ENCODE measurements around the gene CALD1. TPM values are rescaled to one million over a fixed set of nuclear protein-coding genes. Genes with fewer than 3 reads are reported as not detected.

The CALD1 gene
- polyA plus RNA-seq, 1 donor (not counting 4 experiments of a cell fraction or from before 2014, with no cell fraction given), result 229 TPM

DNA sequence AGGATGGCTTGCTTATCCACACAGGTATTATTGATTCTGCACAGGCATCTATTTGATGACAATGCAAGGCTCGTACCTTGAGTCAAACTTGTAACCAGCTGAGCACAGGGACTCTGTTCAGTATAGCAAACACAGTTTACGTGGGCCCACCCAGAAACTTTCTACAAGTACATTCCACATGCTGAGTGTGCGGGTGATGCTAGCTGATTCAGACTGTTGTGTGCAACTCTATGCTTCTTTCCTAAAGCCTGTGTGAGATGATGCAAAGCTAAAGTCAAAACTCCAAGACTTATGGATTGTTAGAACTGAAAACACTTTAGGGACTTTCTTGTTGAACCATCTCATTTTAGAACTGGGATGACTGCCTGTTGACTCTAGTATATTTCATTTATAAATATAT lies 21.5 kb upstream of the CALD1 start:
- Histone ChIP-seq H3K4me1 (ENCODE audit: control insufficient read depth, extremely low read depth, insufficient read depth, low read length) (no peaks in the 10 kb centered on the region), H3K9ac (ENCODE audit: control insufficient read depth, extremely low read depth, insufficient read depth, low read length) (no peak overlapping the region), H3K27me3 (ENCODE audit: control insufficient read depth, extremely low read depth, insufficient read depth, low read length) (no peaks in the 10 kb centered on the region), H3K79me2 (ENCODE audit: control insufficient read depth, insufficient read depth, low read length) (no peaks in the 10 kb centered on the region), H3K4me3 (ENCODE audit: control insufficient read depth in 2 of 3, extremely low read depth in 1 of 3, insufficient read depth in 2 of 3, low read depth in 1 of 3, low read length in 3 of 3) (no peak overlapping the region), H3K4me2 (ENCODE audit: control insufficient read depth, extremely low read depth, insufficient read depth, low read depth, low read length) (no peak overlapping the region), H4K20me1 (ENCODE audit: control insufficient read depth, extremely low read depth, insufficient read depth, low read length) (no peaks in the 10 kb centered on the region), H3K36me3 (ENCODE audit: control insufficient read depth in 2 of 2, extremely low read depth in 1 of 2, insufficient read depth in 2 of 2, low read length in 2 of 2) (no peaks in the 10 kb centered on the region), H3K27ac (ENCODE audit: control insufficient read depth, insufficient read depth, low read length) (no peak overlapping the region), H3K9me1 (ENCODE audit: control insufficient read depth, extremely low read depth, insufficient read depth, low read length) (no peaks in the 10 kb centered on the region), H3K9me3 (ENCODE audit: control insufficient read depth, low read depth, low read length) (no peaks in the 10 kb centered on the region), H2AFZ (ENCODE audit: control insufficient read depth, low read length) (no peak overlapping the region)
- no peak for TF ChIP-seq EZH2 (IDR thresholded peaks at IDR 0.05; ENCODE audit: low read length)
- TF ChIP-seq, protein P1, sequence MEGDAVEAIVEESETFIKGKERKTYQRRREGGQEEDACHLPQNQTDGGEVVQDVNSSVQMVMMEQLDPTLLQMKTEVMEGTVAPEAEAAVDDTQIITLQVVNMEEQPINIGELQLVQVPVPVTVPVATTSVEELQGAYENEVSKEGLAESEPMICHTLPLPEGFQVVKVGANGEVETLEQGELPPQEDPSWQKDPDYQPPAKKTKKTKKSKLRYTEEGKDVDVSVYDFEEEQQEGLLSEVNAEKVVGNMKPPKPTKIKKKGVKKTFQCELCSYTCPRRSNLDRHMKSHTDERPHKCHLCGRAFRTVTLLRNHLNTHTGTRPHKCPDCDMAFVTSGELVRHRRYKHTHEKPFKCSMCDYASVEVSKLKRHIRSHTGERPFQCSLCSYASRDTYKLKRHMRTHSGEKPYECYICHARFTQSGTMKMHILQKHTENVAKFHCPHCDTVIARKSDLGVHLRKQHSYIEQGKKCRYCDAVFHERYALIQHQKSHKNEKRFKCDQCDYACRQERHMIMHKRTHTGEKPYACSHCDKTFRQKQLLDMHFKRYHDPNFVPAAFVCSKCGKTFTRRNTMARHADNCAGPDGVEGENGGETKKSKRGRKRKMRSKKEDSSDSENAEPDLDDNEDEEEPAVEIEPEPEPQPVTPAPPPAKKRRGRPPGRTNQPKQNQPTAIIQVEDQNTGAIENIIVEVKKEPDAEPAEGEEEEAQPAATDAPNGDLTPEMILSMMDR (optimal IDR thresholded peaks at IDR 0.05 in 1 of 3, IDR thresholded peaks at IDR 0.05 in 1 of 3, conservative IDR thresholded peaks at IDR 0.05 in 1 of 3; ENCODE audit: extremely low read depth in 1 of 3, insufficient read depth in 2 of 3, low read length in 3 of 3), result no peak
- DNase-seq (ENCODE audit: low read depth, low spot score) (no peak), FAIRE-seq (peak; percentile 43)
- dilution Hi-C loops (cut with MboI; ENCODE audit: extremely low pct_ligation_motif_present, low sequenced_read_pairs), result no loop called here

DNA sequence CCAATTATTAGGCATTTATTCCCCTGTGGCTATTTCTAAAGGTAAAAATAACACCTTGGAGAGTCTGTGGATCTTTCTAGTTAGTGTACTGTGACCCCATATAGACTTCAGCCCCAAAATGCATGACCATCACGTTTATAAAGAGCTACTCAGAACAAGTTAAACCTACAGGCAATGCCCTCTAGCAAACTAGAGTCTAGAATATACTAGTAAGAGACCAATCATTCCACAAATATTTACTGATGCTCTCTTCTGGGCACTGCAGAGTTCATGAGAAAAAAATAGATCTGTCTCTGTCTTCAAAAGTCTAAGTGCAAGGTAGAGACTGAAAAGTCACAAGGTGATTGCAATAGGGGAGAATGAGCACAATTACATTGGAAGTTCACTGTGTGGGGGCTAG lies 20.5 kb upstream of the CALD1 start:
- no peak for TF ChIP-seq EZH2 (IDR thresholded peaks at IDR 0.05; ENCODE audit: low read length)
- TF ChIP-seq, protein P1 (optimal IDR thresholded peaks at IDR 0.05 in 1 of 3, IDR thresholded peaks at IDR 0.05 in 1 of 3, conservative IDR thresholded peaks at IDR 0.05 in 1 of 3; ENCODE audit: extremely low read depth in 1 of 3, insufficient read depth in 2 of 3, low read length in 3 of 3), result no peak

More for the DNA sequence above, 20.5 kb upstream of the CALD1 start:
- Histone ChIP-seq H4K20me1 (ENCODE audit: control insufficient read depth, extremely low read depth, insufficient read depth, low read length) (no peaks in the 10 kb centered on the region), H3K4me2 (ENCODE audit: control insufficient read depth, extremely low read depth, insufficient read depth, low read depth, low read length) (no peak overlapping the region), H3K4me1 (ENCODE audit: control insufficient read depth, extremely low read depth, insufficient read depth, low read length) (no peaks in the 10 kb centered on the region), H2AFZ (ENCODE audit: control insufficient read depth, low read length) (no peak overlapping the region), H3K27me3 (ENCODE audit: control insufficient read depth, extremely low read depth, insufficient read depth, low read length) (no peaks in the 10 kb centered on the region), H3K79me2 (ENCODE audit: control insufficient read depth, insufficient read depth, low read length) (no peaks in the 10 kb centered on the region), H3K36me3 (ENCODE audit: control insufficient read depth in 2 of 2, extremely low read depth in 1 of 2, insufficient read depth in 2 of 2, low read length in 2 of 2) (no peaks in the 10 kb centered on the region), H3K9me1 (ENCODE audit: control insufficient read depth, extremely low read depth, insufficient read depth, low read length) (no peaks in the 10 kb centered on the region), H3K4me3 (ENCODE audit: control insufficient read depth in 2 of 3, extremely low read depth in 1 of 3, insufficient read depth in 2 of 3, low read depth in 1 of 3, low read length in 3 of 3) (no peak overlapping the region), H3K9me3 (ENCODE audit: control insufficient read depth, low read depth, low read length) (no peaks in the 10 kb centered on the region), H3K9ac (ENCODE audit: control insufficient read depth, extremely low read depth, insufficient read depth, low read length) (no peak overlapping the region), H3K27ac (ENCODE audit: control insufficient read depth, insufficient read depth, low read length) (no peak overlapping the region)
- no peak for DNase-seq (ENCODE audit: low read depth, low spot score)
- no peak for FAIRE-seq
- dilution Hi-C loops (cut with MboI; ENCODE audit: extremely low pct_ligation_motif_present, low sequenced_read_pairs), result no loop called here

Measured in keratinocyte (primary cell).